Stimulated activated naive B cell treated with anti-CD40 and anti-IgM and Interleukin-4, amounts not matched to agents 10 μg/mL and 1 μg/mL and 100 μg/mL, for 72 hours (primary cell): ENCODE results near the gene EPHB6.
A peak's percentile ranks its signal among the peaks of the same experiment; 100 is the strongest.

ENCODE experiments used
- ATAC-seq, 2 donors: fragments of 150-1000 bp; cut with Tn5 transposase; replicated peaks; 2 replicates each; pipeline ENCODE4 v1.10.0; 2021; ENCODE audit warnings: moderate library complexity in 1 of 2
- DNase-seq: peaks from one replicate; pipeline ENCODE4 v3.0.0; 2021
- H3K27ac Mint-ChIP-seq: one replicate; pipeline ENCODE4 v1.8.0; 2022; ENCODE audit warnings: mild to moderate bottlenecking, mixed read lengths
- H3K27me3 Mint-ChIP-seq, 2 donors: one replicate each; pipeline ENCODE4 v1.8.0; 2022; ENCODE audit warnings: mixed read lengths in 2 of 2
- H3K36me3 Mint-ChIP-seq, 2 donors: one replicate each; pipeline ENCODE4 v1.8.0; 2022; ENCODE audit warnings: mixed read lengths in 2 of 2, mild to moderate bottlenecking in 1 of 2
- H3K4me1 Mint-ChIP-seq, 2 donors: one replicate each; pipeline ENCODE4 v1.8.0; 2022; ENCODE audit warnings: mixed read lengths in 2 of 2, mild to moderate bottlenecking in 1 of 2
- H3K4me3 Mint-ChIP-seq, 2 donors: one replicate each; pipeline ENCODE4 v1.8.0; 2022; ENCODE audit warnings: mild to moderate bottlenecking in 2 of 2, mixed read lengths in 2 of 2, moderate library complexity in 1 of 2
- H3K9me3 Mint-ChIP-seq, 2 donors: one replicate each; pipeline ENCODE4 v1.8.0; 2022; ENCODE audit warnings: mixed read lengths in 2 of 2, mild to moderate bottlenecking in 1 of 2

Gene EPHB6

GRCh38 chr7:142853739-142854371 is 1.0 kb upstream of the EPHB6 start:
- H3K36me3 Mint-ChIP-seq: no peaks in the 10 kb centered on the region
- ATAC-seq (peak; percentile 94), DNase-seq (peak; percentile 83)
- H3K9me3 Mint-ChIP-seq: no peaks in the 10 kb centered on the region
- peak overlapping the region; percentile 98 to 100 for H3K4me3 Mint-ChIP-seq
- H3K27ac Mint-ChIP-seq: peak overlapping the region; percentile 98
- H3K27me3 Mint-ChIP-seq: no peaks in the 10 kb centered on the region
- H3K4me1 Mint-ChIP-seq: peaks cover 19 to 39% of the 10 kb centered on the region in 2 donors

- ATAC-seq (peak; percentile 0), DNase-seq (no peak)
- Mint-ChIP-seq H3K4me1 (peaks cover 20 to 39% of the 10 kb centered on the region in 2 donors), H3K27ac (peak overlapping the region; percentile 9), H3K27me3 (no peaks in the 10 kb centered on the region), H3K9me3 (no peaks in the 10 kb centered on the region), H3K4me3 (peak overlapping the region; percentile 75 to 98), H3K36me3 (no peaks in the 10 kb centered on the region)
Observed at GRCh38 chr7:142855114-142855743, 353 bp downstream of the EPHB6 start.

GRCh38 chr7:142855756-142856564 is 1.1 kb downstream of the EPHB6 start:
- peaks cover 20 to 39% of the 10 kb centered on the region in 2 donors for H3K4me1 Mint-ChIP-seq
- no peak for DNase-seq
- no peaks in the 10 kb centered on the region for H3K9me3 Mint-ChIP-seq
- ATAC-seq: no peak
- H3K27me3 Mint-ChIP-seq: no peaks in the 10 kb centered on the region
- peak overlapping the region; percentile 75 to 98 for H3K4me3 Mint-ChIP-seq
- no peaks in the 10 kb centered on the region for H3K36me3 Mint-ChIP-seq
- no peak overlapping the region for H3K27ac Mint-ChIP-seq

- Mint-ChIP-seq H3K9me3 (no peaks in the 10 kb centered on the region), H3K27ac (no peak overlapping the region), H3K36me3 (no peaks in the 10 kb centered on the region), H3K27me3 (no peaks in the 10 kb centered on the region), H3K4me1 (peaks cover 20 to 36% of the 10 kb centered on the region in 2 donors), H3K4me3 (peak overlapping the region in 1 of 2 donors; percentile 0)
- ATAC-seq (no peak), DNase-seq (no peak)
Observed at GRCh38 chr7:142856565-142857245, 1.8 kb downstream of the EPHB6 start.

GRCh38 chr7:142857625-142858024 is 2.7 kb downstream of the EPHB6 start:
- no peak for ATAC-seq
- no peaks in the 10 kb centered on the region for H3K27me3 Mint-ChIP-seq
- no peak overlapping the region for H3K4me3 Mint-ChIP-seq
- no peak for DNase-seq
- H3K36me3 Mint-ChIP-seq: peaks cover 2 to 4% of the 10 kb centered on the region in 2 donors
- H3K27ac Mint-ChIP-seq: no peak overlapping the region
- H3K4me1 Mint-ChIP-seq: peaks cover 20 to 31% of the 10 kb centered on the region in 2 donors
- no peaks in the 10 kb centered on the region for H3K9me3 Mint-ChIP-seq

GRCh38 chr7:142859411-142859810 is 4.5 kb downstream of the EPHB6 start:
- Mint-ChIP-seq H3K36me3 (peaks cover 4 to 16% of the 10 kb centered on the region in 2 donors), H3K9me3 (no peaks in the 10 kb centered on the region), H3K4me3 (no peak overlapping the region), H3K27ac (no peak overlapping the region), H3K27me3 (no peaks in the 10 kb centered on the region), H3K4me1 (peaks cover 14 to 21% of the 10 kb centered on the region in 2 donors)
- ATAC-seq: no peak
- no peak for DNase-seq

- no peak for DNase-seq
- Mint-ChIP-seq H3K4me3 (no peak overlapping the region), H3K36me3 (peaks cover 5 to 20% of the 10 kb centered on the region in 2 donors), H3K9me3 (no peaks in the 10 kb centered on the region), H3K4me1 (peaks cover 13 to 19% of the 10 kb centered on the region in 2 donors), H3K27ac (no peak overlapping the region), H3K27me3 (no peaks in the 10 kb centered on the region)
- ATAC-seq: no peak
Observed at GRCh38 chr7:142859829-142860228, 5.0 kb downstream of the EPHB6 start.

GRCh38 chr7:142860968-142861367 is 6.1 kb downstream of the EPHB6 start:
- no peak for ATAC-seq
- no peak overlapping the region for H3K27ac Mint-ChIP-seq
- peaks cover 5 to 20% of the 10 kb centered on the region in 2 donors for H3K36me3 Mint-ChIP-seq
- peaks cover 9 to 10% of the 10 kb centered on the region in 2 donors for H3K4me1 Mint-ChIP-seq
- no peak overlapping the region for H3K4me3 Mint-ChIP-seq
- H3K27me3 Mint-ChIP-seq: no peaks in the 10 kb centered on the region
- no peaks in the 10 kb centered on the region for H3K9me3 Mint-ChIP-seq
- no peak for DNase-seq

GRCh38 chr7:142862351-142862750 is 7.5 kb downstream of the EPHB6 start:
- DNase-seq (no peak), ATAC-seq (no peak)
- Mint-ChIP-seq H3K4me1 (peaks cover 0 to 7% of the 10 kb centered on the region in 2 donors), H3K4me3 (no peak overlapping the region), H3K27ac (no peak overlapping the region), H3K36me3 (peaks cover 5 to 20% of the 10 kb centered on the region in 2 donors), H3K9me3 (no peaks in the 10 kb centered on the region), H3K27me3 (no peaks in the 10 kb centered on the region)

GRCh38 chr7:142862786-142863400 is 8.0 kb downstream of the EPHB6 start:
- no peak for ATAC-seq
- no peak overlapping the region for H3K4me3 Mint-ChIP-seq
- no peaks in the 10 kb centered on the region for H3K27me3 Mint-ChIP-seq
- no peaks in the 10 kb centered on the region for H3K9me3 Mint-ChIP-seq
- no peak overlapping the region for H3K27ac Mint-ChIP-seq
- H3K4me1 Mint-ChIP-seq: peaks cover 0 to 8% of the 10 kb centered on the region in 2 donors
- no peak for DNase-seq
- peaks cover 5 to 20% of the 10 kb centered on the region in 2 donors for H3K36me3 Mint-ChIP-seq

GRCh38 chr7:142863891-142864685 is 9.2 kb downstream of the EPHB6 start:
- ATAC-seq (no peak), DNase-seq (no peak)
- Mint-ChIP-seq H3K9me3 (no peaks in the 10 kb centered on the region), H3K27ac (peak overlapping the region; percentile 25), H3K27me3 (no peaks in the 10 kb centered on the region), H3K36me3 (peaks cover 5 to 20% of the 10 kb centered on the region in 2 donors), H3K4me3 (no peak overlapping the region), H3K4me1 (peaks cover 0 to 8% of the 10 kb centered on the region in 2 donors)

- Mint-ChIP-seq H3K4me3 (no peak overlapping the region), H3K27ac (no peak overlapping the region), H3K9me3 (no peaks in the 10 kb centered on the region), H3K27me3 (no peaks in the 10 kb centered on the region), H3K4me1 (peaks cover 0 to 6% of the 10 kb centered on the region in 2 donors), H3K36me3 (peaks cover 10 to 25% of the 10 kb centered on the region in 2 donors)
- DNase-seq: no peak
- ATAC-seq: no peak
Observed at GRCh38 chr7:142864980-142865747, 10.3 kb downstream of the EPHB6 start.

- ATAC-seq (no peak), DNase-seq (no peak)
- H3K4me1 Mint-ChIP-seq: peaks cover 0 to 6% of the 10 kb centered on the region in 2 donors
- H3K27ac Mint-ChIP-seq: no peak overlapping the region
- H3K9me3 Mint-ChIP-seq: no peaks in the 10 kb centered on the region
- no peak overlapping the region for H3K4me3 Mint-ChIP-seq
- no peaks in the 10 kb centered on the region for H3K27me3 Mint-ChIP-seq
- H3K36me3 Mint-ChIP-seq: peaks cover 10 to 27% of the 10 kb centered on the region in 2 donors
Observed at GRCh38 chr7:142865766-142866165, 10.9 kb downstream of the EPHB6 start.
